ENCODE results near the gene KRTAP2-1.
"Not testable (repeated sequence)": the region's sequence is repeated elsewhere in the genome, so short reads cannot be mapped to it uniquely, and the experiment has no call there.

Gene KRTAP2-1

DNA sequence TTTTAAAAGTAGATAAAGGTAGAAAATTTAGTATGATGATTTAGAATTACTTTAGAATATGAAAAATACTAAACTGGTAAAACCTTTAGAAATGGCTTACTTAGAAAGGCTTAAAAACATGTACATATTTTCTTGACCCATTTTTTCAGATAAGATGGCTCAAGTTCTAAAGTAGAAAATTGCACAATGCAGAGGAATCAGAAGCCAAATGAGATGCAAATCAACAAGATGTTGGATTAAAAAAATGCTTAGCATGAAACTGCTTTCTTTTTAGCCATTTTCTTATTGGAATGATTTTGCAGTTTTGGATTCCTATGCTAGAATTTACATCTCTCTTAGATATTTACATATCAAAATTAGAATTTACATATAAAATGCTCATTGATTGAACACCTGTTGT lies 36.7 kb downstream of the KRTAP2-1 start:
- no peak for DNase-seq

DNA sequence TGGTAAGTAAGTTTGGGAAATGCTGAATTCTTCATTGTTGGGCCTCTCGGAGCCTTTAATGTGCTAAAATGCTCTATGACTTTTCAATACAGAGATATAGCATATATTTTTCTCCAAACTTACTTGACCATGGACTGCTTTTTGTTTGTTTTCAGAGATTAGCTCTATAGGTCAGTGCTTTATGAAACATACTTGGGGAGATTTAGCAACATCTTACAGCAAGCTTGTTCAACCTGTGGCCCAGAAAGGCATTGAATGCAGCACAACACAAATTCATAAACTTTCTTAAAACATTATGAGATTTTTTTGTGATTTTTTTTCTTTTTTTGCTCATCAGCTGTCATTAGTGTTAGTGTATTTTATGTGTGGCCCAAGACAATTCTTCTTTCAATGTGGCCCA lies 37.2 kb downstream of the KRTAP2-1 start:
- no peak for DNase-seq

DNA sequence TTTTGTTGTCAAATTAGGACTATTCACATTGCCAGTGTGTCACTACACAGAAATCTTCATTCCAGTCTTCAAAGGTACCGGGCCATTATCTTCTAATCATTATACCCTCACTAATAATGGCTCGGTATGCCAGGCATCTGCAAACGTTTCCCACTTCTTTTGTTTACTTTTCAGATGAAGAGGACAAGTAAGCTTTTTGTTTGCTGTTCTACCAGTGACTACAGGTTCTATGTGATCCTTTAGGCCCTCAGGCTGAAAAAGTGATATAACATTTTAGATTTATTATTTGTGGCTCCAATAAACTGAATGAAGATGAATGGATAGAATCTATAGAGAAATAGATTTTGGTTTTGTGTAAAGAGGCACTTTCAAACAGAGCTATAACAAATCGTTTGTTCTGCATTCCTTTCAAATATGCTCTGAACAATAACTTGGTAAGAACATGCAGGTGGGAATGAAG lies 37.8 kb downstream of the KRTAP2-1 start:
- DNase-seq, result peak; percentile 87

DNA sequence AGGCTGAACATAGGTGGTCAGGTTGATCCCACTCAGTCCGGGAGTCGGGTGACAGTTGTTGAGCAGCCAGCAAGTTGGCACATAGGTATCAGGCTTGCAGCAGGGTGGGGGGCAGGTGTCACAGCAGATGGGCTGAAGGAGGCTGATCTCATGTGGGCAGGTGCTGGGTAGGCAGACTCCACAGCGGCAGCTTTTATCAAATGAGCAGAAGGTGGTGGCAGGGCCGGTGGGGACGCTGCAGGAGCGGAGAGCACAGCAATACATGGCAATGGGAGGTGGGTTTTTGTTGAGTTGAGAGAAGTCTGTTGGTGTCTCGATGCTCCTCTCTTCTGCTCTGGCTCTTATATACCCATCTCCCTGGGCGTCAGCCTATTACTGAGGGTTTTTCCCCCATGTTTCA lies 38.3 kb downstream of the KRTAP2-1 start, which contains the start of gene KRTAP3-1:
Gene KRTAP3-1 (minus strand): TSS at position 318 of the 400 bp plus-strand sequence. CDS start 54 bp downstream, at position 264.
- DNase-seq, result peak; percentile 90

DNA sequence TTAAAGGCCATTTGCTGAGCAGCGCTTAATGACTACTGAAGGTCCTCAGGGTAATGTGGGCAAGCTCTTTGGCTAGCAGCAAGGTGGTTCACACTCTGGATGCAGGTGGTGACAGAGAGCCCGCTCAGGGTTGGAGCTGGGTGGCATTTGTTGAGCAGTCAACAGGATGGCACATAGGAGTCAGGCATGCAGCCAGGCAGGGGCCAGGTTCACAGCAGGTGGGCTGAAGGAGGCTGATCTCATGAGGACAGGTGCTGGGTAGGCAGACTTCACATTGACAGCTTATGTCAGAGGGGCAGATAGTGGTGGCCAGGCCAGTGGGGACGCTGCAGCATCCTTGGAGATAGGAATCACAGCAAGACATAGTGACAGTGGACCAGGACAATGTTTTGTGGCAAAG lies 42.7 kb downstream of the KRTAP2-1 start:
- DNase-seq, result peak; percentile 65

DNA sequence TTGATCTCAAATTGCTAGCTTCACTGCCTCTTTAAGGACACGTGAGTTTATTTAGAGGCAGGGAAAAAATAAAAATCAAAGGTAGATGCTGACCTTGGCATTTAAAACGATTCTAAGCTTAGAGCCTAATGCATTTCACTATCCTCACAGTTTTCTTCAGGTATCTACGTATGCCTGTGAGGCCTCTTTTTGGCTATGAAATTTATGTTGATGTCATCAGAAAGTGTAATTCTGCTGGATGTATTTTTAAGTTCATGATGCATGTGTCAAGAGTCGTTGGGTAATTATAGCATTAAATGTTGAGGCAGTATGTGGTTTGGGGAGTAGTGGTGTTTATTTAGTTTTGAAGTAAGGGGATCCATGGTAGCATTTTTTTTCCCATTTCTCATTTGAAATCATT lies 43.2 kb downstream of the KRTAP2-1 start:
- DNase-seq, result no peak

DNA sequence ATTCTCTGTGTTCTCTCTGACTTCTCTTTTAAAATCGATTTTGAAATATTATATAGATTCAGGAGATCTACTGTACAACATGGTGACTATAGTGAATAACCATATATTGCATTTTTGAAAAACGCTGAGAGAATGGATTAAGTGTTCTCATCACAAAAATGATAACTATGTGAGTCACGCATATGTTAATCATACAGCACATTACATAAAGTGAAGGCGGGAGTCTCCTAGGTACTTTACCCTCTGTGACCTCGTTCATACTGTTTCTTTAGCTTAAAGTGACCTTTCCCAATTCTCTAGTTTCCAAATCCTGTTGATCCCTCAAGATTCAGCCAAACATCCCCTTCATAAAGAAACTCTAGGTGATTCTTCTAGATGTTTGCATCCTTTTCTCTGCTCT lies 44.3 kb downstream of the KRTAP2-1 start:
- no peak for DNase-seq

DNA sequence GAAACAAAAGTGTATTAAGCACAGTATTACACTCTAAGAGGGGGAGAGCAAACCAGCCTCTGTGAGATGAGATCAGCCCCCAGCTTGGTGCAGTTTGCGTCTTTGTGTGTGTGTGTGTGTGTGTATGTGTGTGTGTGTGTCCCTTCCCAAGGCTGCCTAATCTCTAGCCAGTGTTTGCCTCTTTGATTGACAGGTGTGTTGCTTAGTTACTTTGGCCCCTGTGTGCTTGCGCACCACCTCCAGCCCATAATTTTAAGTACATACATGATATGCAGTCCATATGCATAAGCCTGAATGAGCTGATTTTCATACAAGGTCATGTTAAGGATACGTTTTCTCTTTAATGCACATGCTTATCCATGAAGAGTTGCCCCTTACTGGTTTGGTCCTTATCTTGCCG lies 45.3 kb downstream of the KRTAP2-1 start:
- DNase-seq, result no peak

DNA sequence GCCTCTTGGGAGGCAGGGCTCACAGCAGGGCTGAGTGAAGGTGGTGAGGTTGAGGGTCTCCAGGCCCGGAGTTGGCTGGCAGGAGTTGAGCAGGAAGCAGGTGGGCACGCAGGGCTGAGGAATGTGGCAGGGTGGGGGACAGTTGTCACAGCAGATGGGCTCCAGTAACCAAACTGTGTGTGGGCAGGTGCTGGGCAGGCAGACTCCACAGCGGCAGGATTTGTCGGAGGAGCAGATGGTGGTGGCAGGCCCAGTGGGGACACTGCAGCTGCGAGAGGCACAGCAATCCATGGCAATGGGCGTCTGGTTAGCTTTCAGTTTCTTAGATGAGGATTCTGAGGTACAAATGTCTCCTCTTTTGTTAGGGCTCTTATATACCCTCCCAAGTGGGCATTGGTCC lies 47.6 kb downstream of the KRTAP2-1 start, which contains the start of gene KRTAP3-2:
Gene KRTAP3-2 (minus strand): TSS at position 344 of the 400 bp plus-strand sequence. CDS start 53 bp downstream, at position 291.
- not testable (repeated sequence) for DNase-seq

DNA sequence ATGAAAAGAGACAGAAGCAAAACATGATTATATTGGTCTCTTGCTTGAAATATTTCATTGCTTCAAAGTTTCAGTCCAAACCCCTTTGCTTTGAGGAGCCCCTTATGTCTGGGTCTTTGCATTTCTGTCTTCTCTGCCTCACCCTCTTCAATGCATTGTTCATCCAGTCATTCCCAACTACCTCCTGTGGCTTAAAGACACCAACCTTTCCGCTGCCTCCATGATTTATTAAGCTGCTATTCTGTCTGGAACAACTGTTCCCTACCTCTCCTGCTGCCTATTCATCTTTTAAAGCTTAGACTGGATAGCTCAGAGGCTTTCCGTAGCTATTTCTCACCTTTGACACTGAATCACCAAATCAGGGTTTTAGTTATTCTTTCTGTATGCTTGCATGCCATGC lies 49.8 kb downstream of the KRTAP2-1 start:
- no peak for DNase-seq

DNA sequence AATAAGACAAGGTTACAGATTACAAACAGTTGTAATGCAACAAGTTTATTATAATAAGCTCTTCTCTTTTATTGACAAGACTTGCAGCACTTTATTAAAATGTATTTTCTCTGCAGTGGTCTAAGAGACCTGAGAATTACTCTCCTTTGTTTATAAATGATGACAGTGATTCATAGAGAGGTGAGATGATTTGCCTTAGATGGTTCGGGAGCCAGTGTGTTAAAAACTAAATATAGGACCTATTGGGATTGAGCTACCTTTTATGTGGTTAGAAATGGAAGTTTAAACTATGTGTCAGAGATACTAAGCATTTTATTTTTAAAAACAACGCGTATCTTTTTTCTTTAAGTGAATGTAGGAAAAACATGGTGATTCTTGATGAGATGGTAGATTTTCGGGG lies 50.3 kb downstream of the KRTAP2-1 start:
- DNase-seq, result no peak

Measured in NCI-H510A treated with DMSO at 0.1 percent for 48 hours (cell line).